ENCODE data around the gene ALDH1A1.

- TF ChIP-seq CTCF (IDR thresholded peaks at IDR 0.05) = no peak
- no peak for TF ChIP-seq POLR2A (IDR thresholded peaks at IDR 0.05)
Measured at GRCh38 chr9:72919246-72919945, 33.5 kb downstream of the ALDH1A1 start.

All from esophagus squamous epithelium (tissue), 4 donors.